ENCODE results near the gene TSFM.

DNA sequence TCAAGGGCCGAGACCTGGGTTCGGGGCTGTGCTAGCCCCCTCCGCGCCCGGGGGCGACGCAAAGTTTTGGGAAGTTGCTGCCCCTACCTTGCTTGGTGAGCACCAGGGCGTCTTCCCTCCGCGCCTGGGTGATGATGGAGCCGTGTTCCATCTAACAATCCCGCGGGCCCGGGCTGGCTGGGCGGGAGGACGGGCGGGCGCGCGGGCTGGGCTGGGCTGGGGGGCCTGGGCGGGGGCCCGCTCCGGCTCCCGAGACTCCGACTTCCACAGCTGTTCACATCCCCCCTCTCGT is 63.6 kb downstream of the TSFM start:
- no peak for TF ChIP-seq POLR2A (IDR thresholded peaks at IDR 0.05)
- TF ChIP-seq, protein P1, sequence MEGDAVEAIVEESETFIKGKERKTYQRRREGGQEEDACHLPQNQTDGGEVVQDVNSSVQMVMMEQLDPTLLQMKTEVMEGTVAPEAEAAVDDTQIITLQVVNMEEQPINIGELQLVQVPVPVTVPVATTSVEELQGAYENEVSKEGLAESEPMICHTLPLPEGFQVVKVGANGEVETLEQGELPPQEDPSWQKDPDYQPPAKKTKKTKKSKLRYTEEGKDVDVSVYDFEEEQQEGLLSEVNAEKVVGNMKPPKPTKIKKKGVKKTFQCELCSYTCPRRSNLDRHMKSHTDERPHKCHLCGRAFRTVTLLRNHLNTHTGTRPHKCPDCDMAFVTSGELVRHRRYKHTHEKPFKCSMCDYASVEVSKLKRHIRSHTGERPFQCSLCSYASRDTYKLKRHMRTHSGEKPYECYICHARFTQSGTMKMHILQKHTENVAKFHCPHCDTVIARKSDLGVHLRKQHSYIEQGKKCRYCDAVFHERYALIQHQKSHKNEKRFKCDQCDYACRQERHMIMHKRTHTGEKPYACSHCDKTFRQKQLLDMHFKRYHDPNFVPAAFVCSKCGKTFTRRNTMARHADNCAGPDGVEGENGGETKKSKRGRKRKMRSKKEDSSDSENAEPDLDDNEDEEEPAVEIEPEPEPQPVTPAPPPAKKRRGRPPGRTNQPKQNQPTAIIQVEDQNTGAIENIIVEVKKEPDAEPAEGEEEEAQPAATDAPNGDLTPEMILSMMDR (IDR thresholded peaks at IDR 0.05), result no peak
